Gastroesophageal sphincter (tissue), 3 donors: ENCODE measurements around the gene SLC35C1.

Experiments
- CTCF ChIP-seq, 4 experiments: fragments of 200-600 bp in 2 of 4; fragments of 450-650 bp in 2 of 4; sonication (generic) in 1 of 4; IDR thresholded peaks; one replicate each; pipeline ENCODE4 v1.5.1; 2017 to 2019; ENCODE audit warnings: antibody characterized with exemption in 4 of 4, mild to moderate bottlenecking in 2 of 4, moderate library complexity in 2 of 4
- EP300 ChIP-seq: sonication (generic); formaldehyde crosslinking; IDR thresholded peaks from one replicate; pipeline ENCODE4 v1.6.1; 2017; ENCODE audit warnings: antibody characterized with exemption, mild to moderate bottlenecking
- POLR2A ChIP-seq, 2 donors: fragments of 450-650 bp; IDR thresholded peaks; one replicate each; pipeline ENCODE4 v1.6.1; 2017; ENCODE audit warnings: antibody characterized with exemption in 2 of 2, mild to moderate bottlenecking in 2 of 2, moderate library complexity in 1 of 2
- POLR2AphosphoS5 ChIP-seq: sonication (generic); formaldehyde crosslinking; IDR thresholded peaks from one replicate; pipeline ENCODE4 v1.6.1; 2017; ENCODE audit warnings: antibody characterized with exemption

GRCh38 chr11:45833761-45834160 lies 28.8 kb downstream of the SLC35C1 start:
- TF ChIP-seq CTCF (IDR thresholded peaks at IDR 0.05) (no peak), POLR2A (IDR thresholded peaks at IDR 0.05) (no peak), POLR2AphosphoS5 (no peak), EP300 (no peak)
